SK-N-MC (cell line): ENCODE data around the gene G6PD.

Experiments used
- EZH2 ChIP-seq: fragments of 200-600 bp; sonication (generic); IDR thresholded peaks from one replicate; pipeline ENCODE4 v1.6.1; 2017; ENCODE audit warnings: antibody characterized with exemption
- POLR2AphosphoS5 ChIP-seq: IDR thresholded peaks from 2 replicates; pipeline ENCODE4 v1.6.1; 2012; ENCODE audit warnings: mild to moderate bottlenecking, low read depth, low read length, borderline replicate concordance

DNA sequence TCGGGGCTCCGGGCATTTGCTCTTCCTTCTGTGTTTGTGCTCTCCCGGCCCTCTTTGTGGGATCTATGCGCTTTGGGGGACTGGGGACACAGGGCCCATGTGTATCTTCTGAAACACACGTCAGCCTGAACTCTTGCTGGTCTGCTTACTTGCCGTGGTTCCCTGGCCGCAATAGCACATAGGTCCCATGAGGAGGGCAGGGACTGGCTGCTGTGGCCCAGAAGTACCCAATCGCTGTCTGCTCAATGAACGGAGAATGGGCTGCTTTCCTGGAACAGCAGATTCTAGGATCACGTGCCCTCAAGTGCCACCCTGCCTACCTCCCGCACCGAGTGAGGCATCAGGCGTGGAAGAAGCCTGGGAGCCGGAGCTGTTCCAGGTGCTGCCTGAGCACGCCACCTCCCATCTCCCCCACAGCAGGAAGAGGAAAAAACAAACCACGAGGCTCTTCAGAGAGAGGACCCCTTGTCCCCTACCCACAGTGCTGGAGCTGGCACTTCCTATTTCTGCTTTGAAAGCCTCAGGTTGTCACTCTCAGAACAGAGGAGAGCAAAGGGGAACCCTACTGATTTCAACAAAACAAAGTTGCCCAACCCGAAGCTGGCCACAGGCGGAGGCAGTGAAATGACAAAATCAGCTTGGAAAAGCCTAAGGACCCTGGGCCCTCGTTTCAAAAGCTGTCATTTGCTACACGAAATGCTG, 3.8 kb downstream of the G6PD start:
- TF ChIP-seq EZH2: no peak
- TF ChIP-seq POLR2AphosphoS5: no peak
